Esophagus squamous epithelium (tissue), 4 donors: Measurements from ENCODE around the gene FAM167B.

Experiments
- CTCF ChIP-seq, 6 experiments: fragments of 450-650 bp in 4 of 6; fragments of 200-600 bp in 2 of 6; sonication (generic) in 2 of 6; IDR thresholded peaks; one replicate each; pipeline ENCODE4 v1.5.1; 2016 to 2019; ENCODE audit warnings: antibody characterized with exemption in 6 of 6, mild to moderate bottlenecking in 4 of 6, moderate library complexity in 4 of 6
- POLR2A ChIP-seq, 4 donors: fragments of 450-650 bp; IDR thresholded peaks; one replicate each; pipeline ENCODE4 v1.6.1; 2017; ENCODE audit warnings: antibody characterized with exemption in 4 of 4, mild to moderate bottlenecking in 4 of 4, moderate library complexity in 3 of 4

GRCh38 chr1:32223683-32224082 lies 23.3 kb upstream of the FAM167B start:
- TF ChIP-seq CTCF (IDR thresholded peaks at IDR 0.05) (no peak), POLR2A (IDR thresholded peaks at IDR 0.05) (no peak)
